Left renal pelvis (tissue), 4 donors: ENCODE measurements around the gene ARF6. TPM values are rescaled to one million over a fixed set of nuclear protein-coding genes. Genes with fewer than 3 reads are reported as not detected.
"Not testable (repeated sequence)": the region's sequence is repeated elsewhere in the genome, so short reads cannot be mapped to it uniquely, and the experiment has no call there.

Experiments used
- DNase-seq, 4 donors: peaks; one replicate each; pipeline ENCODE4 v3.0.0-alpha.2; 2013; ENCODE audit warnings: low read depth in 4 of 4, low spot score in 3 of 4
- polyA plus RNA-seq, 4 donors: library from polyadenylated mRNA; unstranded; fragments of 120-200 nt; gene quantifications; one replicate each; pipeline ENCODE4 v1.2.1, GENCODE V29; 2013; ENCODE audit not compliant: insufficient read length in 4 of 4

The ARF6 gene
- polyA plus RNA-seq, 4 donors: 51.9 to 99.3 (median 86.9) TPM

GRCh38 chr14:49902679-49903246, 9.9 kb downstream of the ARF6 start:
- not testable (repeated sequence) for DNase-seq

- DNase-seq: no peak
These were observed 11.4 kb downstream of the ARF6 start for GRCh38 chr14:49904270-49904669.

- DNase-seq: no peak
These were observed 13.1 kb downstream of the ARF6 start for GRCh38 chr14:49905989-49906388.

GRCh38 chr14:49907186-49907585, 14.3 kb downstream of the ARF6 start:
- no peak for DNase-seq

- no peak for DNase-seq
These were observed 15.5 kb downstream of the ARF6 start for GRCh38 chr14:49908433-49908782.

- no peak for DNase-seq
These were observed 16.1 kb downstream of the ARF6 start for GRCh38 chr14:49909016-49909415.

GRCh38 chr14:49915085-49915484, 22.2 kb downstream of the ARF6 start:
- DNase-seq: no peak

GRCh38 chr14:49918706-49919105, 25.8 kb downstream of the ARF6 start:
- DNase-seq: no peak

GRCh38 chr14:49919825-49920659, 27.2 kb downstream of the ARF6 start:
- DNase-seq: no peak

- no peak for DNase-seq
These were observed 28.1 kb downstream of the ARF6 start for GRCh38 chr14:49920935-49921334.

- DNase-seq: no peak
These were observed 28.5 kb downstream of the ARF6 start for GRCh38 chr14:49921401-49921800.

- no peak for DNase-seq
These were observed 30.6 kb downstream of the ARF6 start for GRCh38 chr14:49923442-49923841.

GRCh38 chr14:49923881-49924280, 31.0 kb downstream of the ARF6 start:
- DNase-seq: no peak

- no peak for DNase-seq
These were observed 32.0 kb downstream of the ARF6 start for GRCh38 chr14:49924852-49925251.

GRCh38 chr14:49926803-49927202, 33.9 kb downstream of the ARF6 start:
- DNase-seq: no peak

- DNase-seq: no peak
These were observed 35.1 kb downstream of the ARF6 start for GRCh38 chr14:49928015-49928414.

- DNase-seq: no peak
These were observed 37.8 kb downstream of the ARF6 start for GRCh38 chr14:49930720-49931119.

GRCh38 chr14:49931523-49931922, 38.6 kb downstream of the ARF6 start:
- DNase-seq: no peak

- no peak for DNase-seq
These were observed 40.2 kb downstream of the ARF6 start for GRCh38 chr14:49933128-49933527.

GRCh38 chr14:49933704-49934103, 40.8 kb downstream of the ARF6 start:
- DNase-seq: no peak

- no peak for DNase-seq
These were observed 41.8 kb downstream of the ARF6 start for GRCh38 chr14:49934646-49935045.

GRCh38 chr14:49935526-49935925, 42.6 kb downstream of the ARF6 start:
- DNase-seq: no peak
